ENCODE measurements around the gene CRYGD.
"Not testable (repeated sequence)": the region's sequence is repeated elsewhere in the genome, so short reads cannot be mapped to it uniquely, and the experiment has no call there.

The CRYGD gene

DNA sequence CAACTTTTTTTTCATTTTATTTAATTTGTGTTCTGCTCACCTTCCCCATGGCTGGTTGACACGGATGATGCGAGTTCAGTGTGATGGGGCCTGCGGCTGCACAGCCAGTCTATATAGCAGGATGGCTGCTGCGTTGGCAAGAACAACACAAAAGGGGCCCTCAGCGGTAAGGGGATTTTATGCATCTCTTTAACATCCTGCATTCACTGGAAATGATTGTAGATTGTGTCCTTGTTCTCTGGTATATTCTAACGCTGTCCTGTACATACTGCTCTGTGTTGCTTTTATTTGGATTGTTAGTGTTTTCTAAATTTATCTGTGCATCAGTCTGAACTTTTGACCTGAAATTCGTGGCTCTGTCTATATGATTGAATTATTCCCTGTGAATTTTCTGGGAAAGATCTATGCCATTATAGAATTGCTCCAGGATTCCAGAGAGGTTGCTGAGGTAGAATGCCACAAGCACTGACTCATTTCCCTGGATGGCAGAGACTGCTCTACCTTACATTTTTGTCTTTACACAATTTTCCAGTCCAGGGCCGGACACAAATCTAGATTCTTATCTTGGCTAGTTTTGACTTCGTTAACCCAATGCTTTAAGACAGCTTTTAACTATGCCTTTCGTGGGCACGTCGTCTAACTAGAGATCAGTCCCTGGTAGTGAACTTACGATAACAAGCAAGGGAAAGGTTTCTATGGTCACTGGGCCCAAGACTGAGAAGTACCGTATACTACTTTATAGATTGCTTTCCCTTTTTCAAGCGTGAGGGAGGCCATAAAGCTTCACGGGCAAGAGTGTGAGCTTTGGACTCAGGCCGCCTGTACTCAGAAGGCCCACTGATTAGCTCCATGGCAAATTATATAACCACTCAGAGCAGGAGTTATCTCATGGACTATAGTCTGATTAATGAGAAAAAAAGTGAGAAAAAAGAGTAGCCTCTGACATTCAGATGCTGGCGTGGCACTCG, 5.7 kb upstream of the CRYGD start, which contains the start of gene CRYGC:
CRYGC (minus strand) TSS at position 85 of the 968 bp plus-strand sequence; CDS start at position 49, 36 bp downstream.
- no peak within 1 kb of the TSS for H3K4me3 ChIP-seq (ENCODE audit: low read depth, low read length)
- no peak for DNase-seq (ENCODE audit: low read depth)
- TF ChIP-seq, protein P1, sequence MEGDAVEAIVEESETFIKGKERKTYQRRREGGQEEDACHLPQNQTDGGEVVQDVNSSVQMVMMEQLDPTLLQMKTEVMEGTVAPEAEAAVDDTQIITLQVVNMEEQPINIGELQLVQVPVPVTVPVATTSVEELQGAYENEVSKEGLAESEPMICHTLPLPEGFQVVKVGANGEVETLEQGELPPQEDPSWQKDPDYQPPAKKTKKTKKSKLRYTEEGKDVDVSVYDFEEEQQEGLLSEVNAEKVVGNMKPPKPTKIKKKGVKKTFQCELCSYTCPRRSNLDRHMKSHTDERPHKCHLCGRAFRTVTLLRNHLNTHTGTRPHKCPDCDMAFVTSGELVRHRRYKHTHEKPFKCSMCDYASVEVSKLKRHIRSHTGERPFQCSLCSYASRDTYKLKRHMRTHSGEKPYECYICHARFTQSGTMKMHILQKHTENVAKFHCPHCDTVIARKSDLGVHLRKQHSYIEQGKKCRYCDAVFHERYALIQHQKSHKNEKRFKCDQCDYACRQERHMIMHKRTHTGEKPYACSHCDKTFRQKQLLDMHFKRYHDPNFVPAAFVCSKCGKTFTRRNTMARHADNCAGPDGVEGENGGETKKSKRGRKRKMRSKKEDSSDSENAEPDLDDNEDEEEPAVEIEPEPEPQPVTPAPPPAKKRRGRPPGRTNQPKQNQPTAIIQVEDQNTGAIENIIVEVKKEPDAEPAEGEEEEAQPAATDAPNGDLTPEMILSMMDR (IDR thresholded peaks at IDR 0.05; ENCODE audit: low read depth, low read length, missing control alignments) = no peak

DNA sequence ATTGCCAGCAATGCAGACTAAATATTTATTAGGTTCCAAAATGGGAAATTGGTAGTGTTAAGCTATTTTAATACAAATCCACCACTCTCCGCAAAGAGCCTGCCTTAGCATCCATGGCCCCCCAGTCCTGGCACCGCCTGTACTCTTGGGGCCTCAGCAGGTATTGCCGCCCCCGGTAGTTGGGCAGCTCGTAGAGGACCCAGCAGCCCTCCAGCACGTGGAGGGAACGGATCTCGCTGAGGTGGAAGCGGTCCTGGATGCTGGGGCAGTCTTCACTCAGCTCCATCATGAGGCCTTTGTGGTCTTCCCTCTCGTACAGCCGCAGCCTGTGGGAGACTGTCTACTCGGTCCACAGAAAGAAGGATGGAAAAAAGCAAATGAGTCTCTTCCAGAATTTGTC, 3.8 kb upstream of the CRYGD start:
- TF ChIP-seq, protein P1 (IDR thresholded peaks at IDR 0.05; ENCODE audit: low read depth, low read length, missing control alignments) = no peak
- no peak for DNase-seq (ENCODE audit: low read depth)
- no peak overlapping the region for H3K4me3 ChIP-seq (ENCODE audit: low read depth, low read length)

DNA sequence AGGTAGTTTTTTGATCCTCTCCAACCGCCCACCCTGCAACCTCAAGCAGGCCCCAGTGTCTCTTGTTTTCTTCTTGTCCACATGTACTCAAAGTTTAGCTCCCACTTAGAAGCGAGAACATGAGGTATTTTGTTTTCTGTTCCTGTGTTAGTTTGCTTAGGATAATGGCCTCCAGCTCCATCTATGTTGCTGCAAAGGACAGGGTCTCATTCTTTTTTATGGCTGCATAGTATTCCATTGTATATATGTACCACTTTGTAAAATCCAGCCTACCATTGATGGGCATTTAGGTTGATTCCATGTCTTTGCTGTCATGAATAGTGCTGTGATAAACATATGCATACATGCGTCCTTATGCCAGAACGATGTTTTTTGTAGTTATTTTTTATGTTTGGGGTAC, 2.8 kb upstream of the CRYGD start:
- TF ChIP-seq, protein P1 (IDR thresholded peaks at IDR 0.05; ENCODE audit: low read depth, low read length, missing control alignments) = no peak
- DNase-seq (ENCODE audit: low read depth) = no peak
- H3K4me3 ChIP-seq (ENCODE audit: low read depth, low read length) = no peak overlapping the region

DNA sequence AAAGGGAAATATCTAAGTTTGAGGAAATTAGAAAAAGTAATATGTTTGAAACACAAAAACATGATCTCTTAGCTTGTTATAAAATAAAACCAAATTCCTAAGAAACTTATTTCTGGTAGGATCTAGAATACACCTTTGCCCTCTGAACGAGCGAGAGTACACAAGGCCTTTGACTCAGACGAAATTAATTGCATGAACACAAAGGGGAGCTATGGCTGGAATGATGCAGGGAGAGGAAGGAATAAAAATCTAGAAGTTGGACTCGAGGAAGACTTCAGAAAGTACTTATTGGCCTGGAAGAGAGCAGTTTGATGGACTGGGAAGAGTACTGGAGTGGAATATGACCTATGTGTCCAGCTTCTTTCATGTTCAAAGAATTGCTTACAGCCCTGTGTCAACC, 927 bp upstream of the CRYGD start:
- DNase-seq (ENCODE audit: low read depth) = no peak
- TF ChIP-seq, protein P1 (IDR thresholded peaks at IDR 0.05; ENCODE audit: low read depth, low read length, missing control alignments) = no peak

DNA sequence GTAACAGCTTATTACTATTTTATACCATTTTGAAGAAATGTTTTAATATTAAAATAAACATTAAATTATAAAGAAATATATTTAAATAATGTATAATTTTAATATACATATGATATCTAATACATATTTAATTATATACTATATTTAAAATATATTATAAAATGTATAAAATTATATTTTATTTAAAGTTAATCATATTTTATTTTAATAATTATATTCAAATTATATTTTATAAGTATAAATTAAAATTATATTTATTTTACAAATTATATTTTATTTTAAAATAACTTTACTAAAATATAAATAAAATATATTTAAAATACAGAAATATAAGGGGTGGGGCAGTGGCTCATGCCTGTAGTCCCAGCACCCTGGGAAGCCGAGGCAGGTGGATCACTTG, 2.1 kb downstream of the CRYGD start:
- DNase-seq (ENCODE audit: low read depth) = no peak
- TF ChIP-seq, protein P1 (IDR thresholded peaks at IDR 0.05; ENCODE audit: low read depth, low read length, missing control alignments) = no peak
- no peak overlapping the region for H3K4me3 ChIP-seq (ENCODE audit: low read depth, low read length)

More for the DNA sequence above, 927 bp upstream of the CRYGD start:
- H3K4me3 ChIP-seq (ENCODE audit: low read depth, low read length) = no peak overlapping the region

DNA sequence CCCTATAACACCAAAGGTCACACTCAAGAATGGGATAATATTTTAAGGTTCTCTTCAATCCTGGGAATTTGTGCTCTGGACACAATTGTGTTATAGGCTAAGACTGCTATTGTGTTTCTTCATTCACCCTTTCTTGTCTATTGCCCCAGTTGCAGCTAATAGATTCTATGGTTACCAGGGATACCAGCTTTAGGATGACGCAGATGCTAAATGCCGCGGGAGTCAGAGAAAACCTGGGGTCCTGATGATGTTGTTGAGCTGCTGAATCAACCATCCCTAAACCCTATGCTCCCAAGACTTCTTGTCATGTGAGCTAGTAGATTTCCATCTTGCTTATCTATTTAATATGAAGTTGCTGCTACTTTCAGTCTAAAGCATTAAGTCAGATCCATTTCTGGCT, 5.4 kb downstream of the CRYGD start:
- DNase-seq (ENCODE audit: low read depth) = no peak
- TF ChIP-seq, protein P1 (IDR thresholded peaks at IDR 0.05; ENCODE audit: low read depth, low read length, missing control alignments) = no peak
- H3K4me3 ChIP-seq (ENCODE audit: low read depth, low read length) = no peak overlapping the region

DNA sequence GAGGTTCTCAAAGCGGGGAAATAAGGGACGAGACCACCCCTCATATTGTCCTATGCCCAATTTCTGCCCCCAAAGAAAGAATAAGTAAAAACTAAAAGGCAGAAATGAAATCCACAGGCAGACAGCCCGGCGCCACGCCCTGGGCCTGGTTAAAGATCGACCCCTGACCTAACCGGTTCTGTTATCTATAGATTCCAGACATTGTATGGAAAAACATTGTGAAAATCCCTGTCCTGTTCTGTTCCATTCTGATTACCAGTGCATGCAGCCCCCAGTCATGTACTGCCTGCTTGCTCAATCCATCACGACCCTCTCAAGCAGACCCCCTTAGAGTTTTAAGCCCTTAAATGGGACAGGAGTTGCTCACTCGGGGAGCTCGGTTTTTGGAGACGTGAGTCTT, 6.9 kb downstream of the CRYGD start:
- not testable (repeated sequence) for DNase-seq (ENCODE audit: low read depth); H3K4me3 ChIP-seq (ENCODE audit: low read depth, low read length)
